Stomach (tissue), 9 donors: ENCODE results near the gene CCM2L. TPM values are rescaled to one million over a fixed set of nuclear protein-coding genes. Genes with fewer than 3 reads are reported as not detected.

Experiments
- DNase-seq, 2 donors: peaks; one replicate each; pipeline versions ENCODE4 v3.0.0 to v3.0.0-alpha.2; 2013 to 2019
- H3K27ac ChIP-seq, 5 donors: fragments of 200-600 bp in 4 of 5; sonication (generic) in 4 of 5; one replicate each; pipeline ENCODE4 v1.5.1; 2013 to 2019; ENCODE audit warnings: mild to moderate bottlenecking in 1 of 5, moderate library complexity in 1 of 5
- H3K27me3 ChIP-seq, 3 donors: fragments of 200-600 bp; sonication (generic); one replicate each; pipeline ENCODE4 v1.5.1; 2017 to 2019; ENCODE audit warnings: mixed run types in 1 of 3
- H3K36me3 ChIP-seq, 4 donors: fragments of 200-600 bp; sonication (generic); 1 replicate in 3 of 4; 2 replicates in 1 of 4; pipeline ENCODE4 v1.5.1; 2016 to 2019
- H3K4me1 ChIP-seq, 4 donors: fragments of 200-600 bp; sonication (generic); one replicate each; pipeline ENCODE4 v1.5.1; 2016 to 2019
- H3K4me3 ChIP-seq, 4 donors: fragments of 200-600 bp; sonication (generic) in 3 of 4; one replicate each; pipeline ENCODE4 v1.5.1; 2016 to 2019; ENCODE audit warnings: mild to moderate bottlenecking in 1 of 4
- H3K9me3 ChIP-seq, 4 donors: fragments of 200-600 bp; sonication (generic); one replicate each; pipeline ENCODE4 v1.5.1; 2016 to 2019
- CTCF ChIP-seq, 7 experiments: fragments of 450-650 bp in 4 of 7; fragments of 200-600 bp in 3 of 7; sonication (generic) in 3 of 7; IDR thresholded peaks; one replicate each; pipeline ENCODE4 v1.5.1; 2016 to 2019; ENCODE audit warnings: antibody characterized with exemption in 7 of 7, control low read depth in 2 of 7, mild to moderate bottlenecking in 1 of 7
- EP300 ChIP-seq: sonication (generic); formaldehyde crosslinking; IDR thresholded peaks from one replicate; pipeline ENCODE4 v1.6.1; 2017; ENCODE audit warnings: antibody characterized with exemption
- POLR2A ChIP-seq, 4 donors: fragments of 450-650 bp; IDR thresholded peaks; one replicate each; pipeline ENCODE4 v1.6.1; 2016; ENCODE audit warnings: antibody characterized with exemption in 4 of 4, control low read depth in 2 of 4, mild to moderate bottlenecking in 1 of 4, moderate library complexity in 1 of 4
- POLR2AphosphoS5 ChIP-seq, 3 donors: sonication (generic); formaldehyde crosslinking; IDR thresholded peaks; one replicate each; pipeline ENCODE4 v1.6.1; 2016; ENCODE audit warnings: antibody characterized with exemption in 3 of 3
- whole genome bisulfite sequencing, 5 donors: extraction: QIAGEN DNeasy Blood & Tissue Kit in 3 of 5; methylation state at CpG; one replicate each; pipeline versions ENCODE4 v1.1.5 to v1.1.7; 2013 to 2018; 5-methylcytosine and 5-hydroxymethylcytosine counted together
- intact Hi-C: fragments of 100-400 bp; cut with DNase I; formaldehyde crosslinking; loops from one replicate; pipeline ENCODE4 v1.15.1; 2023; ENCODE audit warnings: low total_unique reads
- polyA plus RNA-seq, 3 donors: library from polyadenylated mRNA; stranded (reverse); fragments of 200-250 nt; gene quantifications; one replicate each; pipeline ENCODE4 v1.2.3, GENCODE V29; 2013
- total RNA-seq, 5 donors: library from RNA; depleted of rRNA; stranded (reverse); fragments of >200 nt; gene quantifications; one replicate each; pipeline versions ENCODE4 v1.1.0 to v1.2.3, GENCODE V29; 2014 to 2016
- donor health status: healthy with polysubstance abuse.
- donor health status: Bipolar disorder and iron deficiency.
- donor health status: healthy.

CCM2L gene
- total and polyA plus RNA-seq, 8 donors, result 0.45 to 4.4 (median 2.1) TPM; not detected in 2

GRCh38 chr20:31968291-31969126 is 41.7 kb upstream of the CCM2L start:
- H3K27me3 ChIP-seq, result peaks cover 0 to 81% (median 41%) of the 10 kb centered on the region in 3 donors

GRCh38 chr20:31969991-31970390 is 40.2 kb upstream of the CCM2L start:
- no peak overlapping the region for H3K27ac ChIP-seq
- H3K9me3 ChIP-seq, result no peaks in the 10 kb centered on the region
- intact Hi-C loops, result no loop called here
- peaks cover 0 to 13% (median 8%) of the 10 kb centered on the region in 4 donors for H3K4me1 ChIP-seq
- TF ChIP-seq POLR2AphosphoS5 (IDR thresholded peaks at IDR 0.05) (no peak), POLR2A (IDR thresholded peaks at IDR 0.05) (no peak), CTCF (IDR thresholded peaks at IDR 0.05) (no peak)
- peaks cover 0 to 79% (median 43%) of the 10 kb centered on the region in 3 donors for H3K27me3 ChIP-seq
- no peak for DNase-seq
- H3K36me3 ChIP-seq, result no peaks in the 10 kb centered on the region
- WGBS, 5 donors, result 45 to 59% (median 56%) methylated on average over 5 of the region's 5 CpGs
- no peak overlapping the region for H3K4me3 ChIP-seq

More at GRCh38 chr20:31968291-31969126, 41.7 kb upstream of the CCM2L start:
- no peak overlapping the region for H3K27ac ChIP-seq
- peaks cover 0 to 13% (median 8%) of the 10 kb centered on the region in 4 donors for H3K4me1 ChIP-seq
- TF ChIP-seq EP300 (no peak), POLR2AphosphoS5 (IDR thresholded peaks at IDR 0.05) (no peak), CTCF (IDR thresholded peaks at IDR 0.05) (no peak), POLR2A (IDR thresholded peaks at IDR 0.05) (no peak)
- 3 to 11% (median 5%) methylated on average over 10 to 57 of the region's 57 CpGs for WGBS, 5 donors
- peak overlapping the region in 3 of 4 donors; percentile 25 to 43 (median 41) for H3K4me3 ChIP-seq
- no peaks in the 10 kb centered on the region for H3K36me3 ChIP-seq
- no peaks in the 10 kb centered on the region for H3K9me3 ChIP-seq
- intact Hi-C loops, result no loop called here
- peak; percentile 63 to 93 for DNase-seq

GRCh38 chr20:31972471-31973021 is 37.7 kb upstream of the CCM2L start:
- peaks cover 0 to 11% (median 8%) of the 10 kb centered on the region in 4 donors for H3K4me1 ChIP-seq
- intact Hi-C loops, result no loop called here
- no peak for DNase-seq
- 28 to 50% (median 35%) methylated on average over 4 of the region's 4 CpGs for WGBS, 5 donors
- no peak overlapping the region for H3K4me3 ChIP-seq
- no peak for TF ChIP-seq POLR2A (IDR thresholded peaks at IDR 0.05)
- no peak for TF ChIP-seq CTCF (IDR thresholded peaks at IDR 0.05)
- TF ChIP-seq EP300, result no peak
- no peak for TF ChIP-seq POLR2AphosphoS5 (IDR thresholded peaks at IDR 0.05)
- no peak overlapping the region for H3K27ac ChIP-seq
- H3K36me3 ChIP-seq, result no peaks in the 10 kb centered on the region
- peaks cover 0 to 57% (median 28%) of the 10 kb centered on the region in 3 donors for H3K27me3 ChIP-seq
- no peaks in the 10 kb centered on the region for H3K9me3 ChIP-seq

- Histone ChIP-seq H3K9me3 (no peaks in the 10 kb centered on the region), H3K4me1 (no peaks in the 10 kb centered on the region), H3K27me3 (peaks cover 0 to 42% (median 13%) of the 10 kb centered on the region in 3 donors), H3K4me3 (no peak overlapping the region), H3K36me3 (no peaks in the 10 kb centered on the region), H3K27ac (no peak overlapping the region)
- no peak for TF ChIP-seq CTCF (IDR thresholded peaks at IDR 0.05)
- no peak for TF ChIP-seq POLR2A (IDR thresholded peaks at IDR 0.05)
- no peak for TF ChIP-seq EP300
- TF ChIP-seq POLR2AphosphoS5 (IDR thresholded peaks at IDR 0.05), result no peak
- intact Hi-C loops, result no loop called here
- DNase-seq, result no peak
- 78 to 92% (median 85%) methylated on average over 2 of the region's 2 CpGs for WGBS, 5 donors
Observed at GRCh38 chr20:31974296-31974695, 35.9 kb upstream of the CCM2L start.
